NCI-H1092 treated with DMSO at 0.1 percent for 48 hours (cell line): ENCODE data around the gene GRAMD1C.
A peak's percentile ranks its signal among the peaks of the same experiment; 100 is the strongest.

Source experiments
- DNase-seq: peaks from one replicate; lab custom pipeline; 2025; lab: John Stamatoyannopoulos, UW

GRAMD1C gene

DNA sequence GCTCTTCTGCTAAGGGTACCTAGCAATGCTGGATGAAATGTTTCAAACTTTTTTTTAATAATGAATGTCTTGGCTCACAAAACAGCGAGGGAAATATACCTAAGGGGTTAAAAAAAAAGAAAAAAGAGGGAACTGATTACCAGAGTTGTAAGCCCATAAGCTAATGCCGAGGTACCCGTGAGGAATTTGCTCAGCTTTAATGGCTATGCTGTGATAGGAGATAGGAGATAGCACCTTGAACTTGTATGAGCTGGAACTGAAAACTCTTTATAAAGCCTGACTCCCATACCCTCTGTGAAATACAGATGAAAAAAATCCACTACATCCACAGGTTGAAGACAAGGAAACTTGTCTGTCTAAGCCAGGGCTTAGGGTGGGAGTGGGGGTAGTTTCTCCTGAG lies 13.9 kb downstream of the GRAMD1C start:
- no peak for DNase-seq

DNA sequence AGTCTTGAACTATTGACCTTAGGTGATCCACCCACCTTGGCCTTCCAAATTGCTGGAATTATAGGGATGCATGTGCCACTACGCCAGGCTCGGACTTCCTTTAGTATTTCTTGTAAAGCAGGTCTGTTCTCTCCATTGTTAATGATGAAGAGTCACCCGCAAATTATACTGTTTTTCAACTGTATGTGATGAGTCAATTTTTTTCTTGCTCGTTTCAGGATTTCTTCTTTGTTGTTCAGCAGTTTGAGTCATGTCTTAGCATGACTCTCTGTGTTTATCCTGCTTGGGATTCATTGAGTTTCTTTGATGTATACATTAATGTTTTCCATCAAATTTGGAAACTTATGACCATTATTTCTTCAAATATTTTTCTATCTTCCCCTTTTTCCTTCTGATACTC lies 28.9 kb downstream of the GRAMD1C start:
- no peak for DNase-seq

DNA sequence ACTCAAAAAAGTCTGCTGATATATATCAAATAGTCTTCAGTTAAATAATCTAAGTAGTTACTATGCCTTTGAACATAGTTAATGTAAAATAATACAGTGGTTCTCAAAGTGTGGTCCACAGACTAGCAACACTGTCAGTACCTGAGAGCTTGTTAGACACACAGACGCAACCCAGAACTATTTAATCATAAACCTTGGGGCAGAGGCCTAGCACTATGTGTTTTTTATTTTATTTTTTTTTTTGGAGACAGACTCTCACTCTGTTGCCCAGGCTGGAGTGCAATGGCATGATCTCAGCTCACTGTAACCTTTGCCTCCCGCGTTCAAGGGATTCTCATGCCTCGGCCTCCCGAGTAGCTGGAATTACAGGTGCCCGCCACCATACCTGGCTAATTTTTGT lies 34.7 kb downstream of the GRAMD1C start:
- DNase-seq: no peak

DNA sequence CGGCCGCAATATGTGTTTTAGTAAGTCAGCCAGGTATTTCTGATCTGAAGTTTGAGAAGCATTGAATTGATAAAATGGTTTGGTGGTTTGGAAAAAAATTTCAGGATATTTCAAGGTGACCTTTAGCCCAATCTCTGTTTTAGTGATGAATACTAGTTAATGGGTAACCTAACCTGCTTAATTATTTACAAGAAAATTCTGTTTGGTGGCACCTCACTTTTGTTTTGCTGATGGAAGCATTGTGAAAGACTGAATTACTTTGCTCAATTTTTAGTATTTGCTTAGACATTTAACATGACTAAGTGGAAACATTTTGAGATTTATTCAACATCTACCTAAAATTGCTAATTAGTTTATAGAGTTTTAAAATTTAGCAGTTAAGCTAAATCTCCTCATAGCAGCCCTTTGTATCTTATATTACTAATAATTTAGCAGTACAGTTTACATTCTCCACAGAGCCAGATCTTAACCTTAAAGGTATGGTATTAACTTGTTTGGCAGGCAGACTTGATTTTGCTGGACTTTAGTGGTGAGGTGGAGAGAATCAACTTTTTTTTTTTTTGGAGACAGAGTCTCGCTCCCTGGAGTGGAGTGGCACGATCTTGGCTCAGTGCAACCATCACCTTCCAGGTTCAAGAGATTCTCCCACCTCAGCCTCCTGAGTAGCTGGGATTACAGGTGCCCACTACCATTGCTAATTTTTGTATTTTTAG lies 35.4 kb downstream of the GRAMD1C start:
- DNase-seq: no peak

DNA sequence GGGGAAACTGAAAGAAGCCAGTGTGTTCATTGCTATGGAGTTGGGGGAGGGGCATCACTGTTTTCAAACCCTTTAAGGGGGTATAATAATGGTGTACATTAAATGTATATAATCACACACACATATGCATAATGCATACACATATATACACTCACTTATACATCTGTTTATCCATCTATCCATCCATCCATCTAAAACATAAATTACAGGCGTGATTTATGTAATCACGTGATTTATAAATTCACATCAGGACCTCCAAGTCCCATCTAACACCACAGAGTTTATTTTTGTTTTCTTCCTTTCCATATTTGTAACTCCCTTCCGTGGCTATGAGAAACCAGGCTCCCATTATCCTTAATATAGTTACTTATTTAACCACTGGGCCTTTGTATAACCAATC lies 39.8 kb downstream of the GRAMD1C start:
- no peak for DNase-seq

DNA sequence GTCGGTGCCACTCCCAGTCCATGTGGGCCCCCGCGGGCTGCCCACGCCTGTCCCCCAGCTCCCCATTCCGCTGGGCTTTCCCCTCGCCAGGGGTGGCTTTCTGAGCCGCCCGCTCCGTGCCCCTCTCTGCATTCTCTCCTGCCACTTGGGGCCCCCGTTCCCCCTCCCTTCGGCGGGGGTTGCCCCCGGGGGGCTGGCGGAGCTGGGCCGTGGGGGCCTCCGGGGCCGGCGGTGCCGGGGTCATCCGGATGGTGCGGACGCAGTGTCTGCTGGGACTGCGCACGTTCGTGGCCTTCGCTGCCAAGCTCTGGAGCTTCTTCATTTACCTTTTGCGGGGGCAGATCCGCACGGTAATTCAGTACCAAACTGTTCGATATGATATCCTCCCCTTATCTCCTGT lies 46.5 kb downstream of the GRAMD1C start:
- DNase-seq: no peak

DNA sequence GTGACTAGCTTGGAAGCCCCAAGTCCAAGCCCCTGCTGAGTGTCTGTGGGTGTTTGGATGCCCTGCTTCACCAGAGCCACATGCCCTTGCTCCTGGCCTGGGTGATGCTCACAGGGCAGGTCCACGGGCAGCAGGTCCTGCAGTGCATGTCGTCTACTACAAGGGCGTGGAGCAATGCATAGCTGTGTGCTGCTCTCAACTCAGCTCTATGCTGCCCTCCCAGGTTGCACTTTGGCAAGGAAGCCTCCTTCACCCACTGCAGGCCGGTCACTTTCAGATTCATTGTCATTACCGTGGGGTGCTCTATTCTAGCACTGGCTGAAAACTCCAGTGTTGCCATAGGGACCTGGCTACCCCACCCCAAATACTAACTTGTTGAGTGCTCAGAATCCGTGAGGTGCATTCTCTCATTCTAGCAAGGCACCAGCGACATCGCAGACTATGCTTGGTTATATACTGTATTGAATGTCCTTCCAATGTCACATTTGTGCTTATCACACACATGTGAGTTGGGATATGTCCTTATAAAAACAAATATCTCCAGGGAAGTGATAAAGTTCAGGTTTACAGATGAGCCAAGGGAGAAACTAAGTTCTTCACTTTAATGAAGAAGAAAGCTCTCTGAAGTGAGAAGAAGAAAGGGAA lies 51.8 kb downstream of the GRAMD1C start:
- no peak for DNase-seq

DNA sequence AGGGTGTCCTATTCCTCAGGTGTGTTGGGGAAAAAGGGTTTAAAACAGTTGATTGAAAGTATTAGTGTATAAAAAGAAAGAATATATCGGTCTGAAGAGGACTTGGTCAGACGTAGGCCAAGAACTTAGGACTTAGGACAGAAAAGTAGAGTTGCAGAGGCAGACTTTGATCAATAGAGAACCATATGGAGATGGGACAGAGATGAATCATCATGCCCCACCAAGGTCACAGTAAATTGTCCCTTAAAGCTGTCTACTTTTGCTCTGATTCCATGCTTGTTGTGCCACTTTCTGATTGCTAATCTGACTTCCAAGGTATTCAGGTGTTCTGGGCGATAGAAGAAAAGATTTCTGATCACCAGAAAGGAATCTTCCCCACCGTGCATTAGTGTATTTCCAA lies 56.3 kb downstream of the GRAMD1C start:
- no peak for DNase-seq

DNA sequence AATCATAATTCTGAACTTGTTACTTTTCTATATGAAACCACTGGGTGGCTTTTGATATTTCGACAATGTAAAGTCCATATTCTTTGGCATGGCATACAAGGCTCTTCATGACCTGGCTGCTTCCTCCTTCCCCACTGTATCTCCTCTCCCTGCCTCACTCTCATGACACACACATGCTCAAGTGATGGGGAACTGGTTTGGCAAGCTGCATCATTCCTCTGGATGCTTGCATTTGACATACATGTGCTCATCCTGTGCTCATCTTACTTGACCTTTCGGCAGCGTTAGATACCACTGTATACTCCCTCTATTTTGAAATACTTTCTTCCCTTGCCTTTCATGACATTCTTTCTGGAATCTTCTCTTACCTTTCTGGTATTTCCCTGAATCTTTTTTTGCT lies 57.4 kb downstream of the GRAMD1C start:
- DNase-seq: no peak

DNA sequence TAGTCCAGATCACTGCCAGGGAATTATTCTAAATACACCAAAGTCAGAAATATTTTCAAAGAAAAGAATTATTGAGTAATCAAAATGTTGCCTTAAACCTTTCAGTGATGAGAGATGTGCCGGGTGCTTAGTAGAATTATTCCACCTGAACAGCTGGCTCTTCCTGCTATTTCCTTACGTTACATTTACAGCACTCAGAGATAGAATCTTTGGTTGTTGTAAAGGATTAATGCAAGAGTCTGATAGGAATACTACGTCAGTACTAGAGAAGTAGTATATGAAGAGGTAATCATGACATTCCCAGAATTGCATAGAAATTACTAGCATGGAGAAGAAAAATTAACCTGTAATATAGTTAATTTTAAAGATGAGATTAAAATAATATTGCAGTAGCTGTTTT lies 58.3 kb downstream of the GRAMD1C start:
- no peak for DNase-seq

DNA sequence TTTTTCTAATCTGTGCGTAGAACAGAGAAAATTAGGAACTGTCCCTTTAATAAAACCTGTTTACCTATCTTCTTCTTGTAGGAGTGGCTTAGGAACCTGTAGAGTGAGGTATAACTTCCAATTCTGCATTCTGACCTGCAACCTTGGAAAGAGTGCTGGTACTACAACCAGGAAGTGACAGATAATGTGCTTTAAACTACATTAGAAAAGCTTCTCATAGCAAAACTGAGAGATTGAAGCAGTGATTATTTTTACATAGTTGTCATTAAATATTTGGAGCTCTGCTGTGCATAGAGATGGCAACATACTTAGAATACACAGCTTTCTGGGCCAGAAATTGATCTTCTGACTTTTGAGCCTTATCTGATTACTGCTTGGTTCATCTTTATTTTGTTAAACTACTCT lies 58.8 kb downstream of the GRAMD1C start:
- no peak for DNase-seq

DNA sequence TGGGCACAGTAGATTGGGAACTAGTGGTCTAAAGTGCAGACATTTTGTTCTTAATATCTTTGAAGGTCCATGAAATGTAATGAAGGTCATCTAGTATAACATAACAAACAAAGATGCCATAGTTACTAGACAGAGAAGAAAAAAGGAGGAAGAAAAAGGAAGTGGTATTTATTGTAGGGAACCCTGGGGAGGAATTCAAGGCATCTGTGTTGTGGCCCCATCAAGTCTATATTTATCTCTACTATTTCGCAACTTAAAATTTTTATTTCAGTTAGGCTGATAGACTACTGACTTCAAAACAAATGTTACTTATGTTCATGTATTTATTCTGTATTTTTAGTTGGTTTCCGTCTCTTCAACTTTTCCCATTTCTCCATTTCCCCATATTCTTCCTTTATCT lies 60.3 kb downstream of the GRAMD1C start:
- DNase-seq: no peak

DNA sequence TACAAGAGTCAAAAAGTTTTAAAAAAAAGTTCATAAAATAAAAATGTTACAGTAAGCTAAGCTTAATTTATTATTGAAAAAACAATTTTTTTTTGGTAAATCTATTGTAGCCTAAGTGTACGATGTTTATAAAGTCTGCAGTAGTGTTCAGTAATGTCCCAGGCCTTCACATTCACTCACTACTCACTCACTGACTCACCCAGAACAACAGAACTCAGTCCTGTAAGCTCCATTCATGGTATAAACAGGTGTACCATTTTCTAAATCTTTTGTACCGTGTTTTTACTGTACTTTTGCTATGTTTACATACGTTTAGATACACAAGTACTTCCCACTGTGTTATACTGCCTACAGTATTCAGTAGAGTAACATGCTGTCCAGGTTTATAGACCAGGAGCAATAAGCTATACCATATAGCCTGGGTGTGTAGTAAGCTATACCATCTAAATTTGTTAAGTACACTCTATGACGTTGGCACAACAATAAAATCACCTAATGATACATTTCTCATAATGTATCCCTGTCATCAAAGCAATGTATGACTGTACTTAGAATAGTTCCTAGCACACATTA lies 68.1 kb downstream of the GRAMD1C start:
- DNase-seq: no peak

DNA sequence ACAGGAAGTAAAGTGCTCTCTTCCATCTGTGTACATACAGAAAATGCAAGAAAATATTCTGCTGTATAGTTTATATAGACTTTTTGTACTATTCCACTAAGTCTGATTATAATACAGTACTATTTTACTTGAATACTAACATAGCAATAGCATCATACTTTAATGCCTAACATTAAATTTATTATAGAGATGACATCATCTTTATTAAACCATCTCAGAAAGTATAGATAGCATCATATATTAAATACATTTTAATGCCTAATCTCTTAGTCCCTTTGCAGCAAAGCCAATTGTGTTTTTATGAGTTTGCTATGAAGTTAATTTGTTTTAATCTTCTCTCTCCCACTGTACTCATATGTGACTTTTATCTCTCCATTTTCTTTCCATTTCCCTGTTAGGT lies 69.5 kb downstream of the GRAMD1C start:
- no peak for DNase-seq

DNA sequence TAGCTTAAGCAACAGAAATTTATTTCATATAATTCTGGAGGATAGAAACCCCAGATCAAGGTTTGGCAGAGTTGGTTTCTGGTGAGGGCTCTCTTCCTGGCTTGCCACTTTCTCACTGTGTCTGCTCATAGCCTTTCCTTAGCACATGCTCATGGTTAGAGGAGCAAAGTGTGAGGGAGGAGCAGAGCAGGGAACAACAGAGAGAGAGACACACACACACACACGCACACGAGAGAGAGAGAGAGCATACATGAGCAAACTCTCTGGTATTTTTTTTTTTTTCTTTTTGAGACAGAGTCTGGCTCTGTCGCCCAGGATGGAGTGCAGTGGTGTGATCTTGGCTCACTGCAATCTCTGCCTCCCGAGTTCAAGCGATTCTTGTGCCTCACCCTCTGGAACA lies 72.4 kb downstream of the GRAMD1C start:
- DNase-seq: no peak

DNA sequence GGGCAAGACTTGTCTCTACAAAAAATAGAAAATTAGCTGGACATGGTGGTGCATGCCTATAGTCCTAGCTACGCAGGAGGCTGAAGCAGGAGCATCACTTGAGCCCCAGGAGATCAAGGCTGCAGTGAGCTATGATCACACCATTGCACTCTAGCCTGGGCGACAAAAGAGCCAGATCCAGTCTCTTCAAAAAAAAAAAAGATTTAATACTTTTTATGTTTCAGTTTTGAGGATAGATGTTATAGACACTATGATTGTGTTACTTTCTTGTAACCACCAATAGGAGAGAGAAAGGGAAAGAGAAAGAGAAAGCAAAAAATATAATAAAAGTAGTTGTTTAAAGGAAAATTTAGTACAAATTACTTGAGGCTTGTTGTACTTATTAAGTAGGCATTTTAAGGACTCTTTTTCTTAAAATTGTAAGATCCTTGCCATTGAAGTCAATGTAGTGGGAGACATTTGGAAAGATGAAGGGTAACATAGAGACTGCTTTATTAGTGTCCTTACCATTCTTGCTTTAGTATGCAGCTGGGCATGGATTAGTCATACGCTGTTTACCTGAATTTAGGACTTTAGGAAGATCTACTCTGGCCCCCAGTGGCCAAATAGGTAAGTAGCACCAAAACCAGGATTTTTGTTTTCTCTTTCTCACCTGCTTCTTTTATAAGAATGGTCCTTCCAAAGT lies 74.1 kb downstream of the GRAMD1C start:
- peak; percentile 57 for DNase-seq

DNA sequence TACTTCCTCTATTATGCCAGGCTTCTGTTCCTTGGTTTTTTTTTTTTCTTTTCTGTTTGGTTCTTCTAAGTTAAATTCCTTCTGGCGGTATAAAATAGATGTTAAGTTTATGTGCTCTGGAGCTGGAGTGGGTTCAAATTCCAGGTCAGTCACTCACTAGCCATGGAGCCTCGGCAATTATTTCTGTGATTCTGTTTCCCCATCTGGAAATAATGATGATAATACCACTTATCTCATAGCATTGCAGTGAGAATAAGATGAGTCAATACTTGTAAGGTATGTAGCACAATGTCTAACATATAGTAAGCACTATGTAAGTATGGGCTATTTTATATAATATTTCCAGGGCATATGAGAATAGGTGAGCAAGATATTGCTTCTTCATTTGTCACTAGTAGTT lies 76.1 kb downstream of the GRAMD1C start:
- no peak for DNase-seq

DNA sequence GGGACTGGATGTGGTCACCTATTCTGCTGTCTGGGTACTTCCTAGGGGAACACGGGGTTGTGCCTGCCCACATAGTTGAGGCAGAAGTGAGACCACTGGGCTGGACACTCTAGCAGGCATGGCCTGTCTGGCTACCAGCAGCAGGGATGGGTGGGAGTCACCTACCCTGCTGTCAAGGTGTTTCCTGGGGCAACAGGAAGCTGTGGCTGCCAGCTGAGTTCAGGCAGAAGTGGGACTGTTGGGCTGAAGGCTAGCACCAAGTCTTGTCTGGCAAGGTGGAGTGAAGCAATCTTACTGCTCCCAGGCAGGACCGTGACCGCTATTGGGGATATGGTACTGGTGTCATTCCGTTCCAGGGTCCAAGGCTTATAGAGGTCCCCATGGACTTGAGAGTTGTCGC lies 89.0 kb downstream of the GRAMD1C start:
- DNase-seq: no peak

DNA sequence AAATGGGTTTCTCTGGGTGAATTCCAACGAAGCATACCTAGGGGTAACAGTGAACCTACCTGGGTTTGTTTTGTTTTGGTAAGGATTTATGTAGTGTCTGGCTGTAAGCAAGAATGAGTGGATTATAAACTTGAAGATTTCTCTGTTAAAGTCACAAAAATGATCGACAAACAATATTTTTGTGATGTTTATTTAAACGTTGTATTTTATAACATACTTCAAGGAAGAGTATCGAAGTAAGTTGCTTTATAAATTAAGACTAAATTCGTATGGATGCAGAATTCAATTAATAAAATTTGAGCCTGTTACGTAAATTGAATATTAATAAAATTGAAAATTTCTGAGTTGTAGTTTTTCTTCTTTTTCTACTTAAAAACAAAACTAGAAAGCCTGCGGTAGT lies 108.2 kb downstream of the GRAMD1C start:
- DNase-seq: no peak

DNA sequence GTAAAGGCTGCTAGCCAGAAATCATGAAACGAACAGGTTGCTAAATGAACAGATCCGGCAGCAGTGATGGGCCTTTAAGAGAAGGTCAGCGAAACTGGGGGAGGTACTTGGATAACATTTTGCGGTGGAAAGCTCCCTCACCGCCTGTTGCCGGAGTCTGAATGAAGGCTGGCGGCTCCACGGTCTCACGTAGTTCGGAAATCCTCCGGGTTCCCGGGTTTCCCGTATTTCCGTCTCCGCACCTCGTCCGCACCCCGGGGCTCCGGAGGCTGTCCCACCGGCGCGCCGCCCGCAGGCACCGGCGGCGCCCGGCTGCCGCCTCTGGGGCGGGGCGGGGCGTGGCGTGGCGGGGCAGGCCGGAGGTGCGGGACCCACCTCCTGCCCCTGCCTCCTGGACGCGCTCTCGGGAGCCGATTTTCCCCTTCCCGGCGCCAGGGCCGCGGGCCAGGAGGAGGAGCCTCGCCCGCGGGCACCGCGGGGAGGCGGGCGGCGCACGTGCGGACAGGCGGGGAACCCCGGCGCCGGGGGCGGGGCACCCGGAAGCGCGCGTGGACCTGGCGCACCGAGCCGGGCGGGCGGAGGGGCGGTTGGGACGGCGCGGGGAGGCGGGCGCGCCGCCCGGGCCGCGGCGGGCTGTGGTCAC lies 108.9 kb downstream of the GRAMD1C start, which contains the start of gene ZDHHC23:
Gene ZDHHC23, plus strand, starts transcription at position 642 of the 643 bp plus-strand sequence. CDS start 790 bp downstream, outside the sequence.
- peak; percentile 60 for DNase-seq

DNA sequence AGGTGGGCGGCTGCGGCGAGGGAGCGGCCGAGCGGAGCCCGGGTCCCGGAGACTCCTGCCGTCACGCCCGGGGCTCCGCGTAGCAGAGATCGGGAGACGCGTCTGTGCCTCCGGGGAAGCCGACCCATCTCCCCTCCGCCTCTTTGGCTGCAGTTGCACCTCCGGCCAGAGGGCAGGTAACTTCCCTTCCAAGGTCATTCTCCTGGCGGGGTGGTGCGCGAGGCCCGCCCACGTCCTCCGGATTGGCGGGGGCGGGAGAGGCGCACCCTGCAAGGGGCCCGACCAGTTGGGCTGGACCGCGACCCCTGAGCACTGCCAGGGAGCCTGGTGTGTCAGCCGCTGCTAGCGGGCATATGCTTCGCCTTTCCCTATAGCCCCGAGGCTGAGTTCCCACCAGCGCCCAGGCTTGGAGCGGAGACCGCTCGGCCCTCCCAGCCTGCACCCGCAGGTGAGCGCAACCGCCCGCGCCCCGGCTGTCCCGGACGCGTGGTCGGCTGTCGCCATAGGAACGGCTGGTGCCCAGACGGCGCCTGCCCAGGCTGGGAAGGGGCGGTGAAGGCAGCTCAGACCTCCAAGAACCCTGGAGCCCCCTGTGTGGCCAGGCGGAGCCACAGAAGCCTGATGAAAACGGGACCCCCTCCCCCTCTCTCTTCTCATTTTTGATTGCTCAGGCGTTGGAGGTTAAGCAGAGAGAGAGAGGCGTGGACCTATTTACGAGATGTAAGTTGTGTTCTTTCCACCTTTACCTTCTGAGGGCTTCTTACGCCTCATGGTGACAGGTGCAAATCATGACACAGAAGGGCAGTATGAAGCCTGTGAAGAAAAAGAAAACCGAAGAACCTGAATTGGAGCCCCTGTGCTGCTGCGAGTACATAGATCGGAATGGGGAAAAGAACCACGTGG lies 109.7 kb downstream of the GRAMD1C start:
- DNase-seq: peak; percentile 43
